HPDE6-E6E7 (cell line): ENCODE results near the gene RXFP2.

Experiments used
- DNase-seq: peaks from one replicate; pipeline ENCODE4 v3.0.0; 2011; ENCODE audit warnings: missing footprints; ENCODE audit errors: extremely low spot score

Gene RXFP2

GRCh38 chr13:31824705-31825517, 85.6 kb downstream of the RXFP2 start:
- no peak for DNase-seq

GRCh38 chr13:31826521-31826920, 87.2 kb downstream of the RXFP2 start:
- DNase-seq = no peak

- DNase-seq = no peak
These were observed 88.4 kb downstream of the RXFP2 start for GRCh38 chr13:31827707-31828106.

- peak; percentile 4 for DNase-seq
These were observed 96.6 kb downstream of the RXFP2 start for GRCh38 chr13:31835932-31836331.

GRCh38 chr13:31843044-31843443, 103.7 kb downstream of the RXFP2 start:
- no peak for DNase-seq

GRCh38 chr13:31846182-31846938, 107.0 kb downstream of the RXFP2 start:
- DNase-seq = peak; percentile 12

- DNase-seq = no peak
These were observed 107.8 kb downstream of the RXFP2 start for GRCh38 chr13:31846961-31847752.

- DNase-seq = no peak
These were observed 109.3 kb downstream of the RXFP2 start for GRCh38 chr13:31848621-31849020.

GRCh38 chr13:31849206-31849605, 109.9 kb downstream of the RXFP2 start:
- DNase-seq = no peak

GRCh38 chr13:31850041-31850555, 110.8 kb downstream of the RXFP2 start:
- no peak for DNase-seq

GRCh38 chr13:31851216-31851615, 111.9 kb downstream of the RXFP2 start:
- no peak for DNase-seq
